Uterus (tissue), 2 donors: ENCODE data around the gene SPI1.

Experiments used
- POLR2A ChIP-seq, 2 donors: fragments of 450-650 bp; IDR thresholded peaks; one replicate each; pipeline ENCODE4 v1.6.1; 2016; ENCODE audit warnings: antibody characterized with exemption in 2 of 2, mild to moderate bottlenecking in 1 of 2, moderate library complexity in 1 of 2
- TF ChIP-seq, protein P1 (sequence below), 4 experiments: fragments of 200-600 bp in 2 of 4; fragments of 450-650 bp in 2 of 4; sonication (generic) in 2 of 4; IDR thresholded peaks; one replicate each; pipeline ENCODE4 v1.5.1; 2016 to 2019; ENCODE audit warnings: antibody characterized with exemption in 4 of 4, mild to moderate bottlenecking in 2 of 4, moderate library complexity in 1 of 4

- TF ChIP-seq, protein P1, sequence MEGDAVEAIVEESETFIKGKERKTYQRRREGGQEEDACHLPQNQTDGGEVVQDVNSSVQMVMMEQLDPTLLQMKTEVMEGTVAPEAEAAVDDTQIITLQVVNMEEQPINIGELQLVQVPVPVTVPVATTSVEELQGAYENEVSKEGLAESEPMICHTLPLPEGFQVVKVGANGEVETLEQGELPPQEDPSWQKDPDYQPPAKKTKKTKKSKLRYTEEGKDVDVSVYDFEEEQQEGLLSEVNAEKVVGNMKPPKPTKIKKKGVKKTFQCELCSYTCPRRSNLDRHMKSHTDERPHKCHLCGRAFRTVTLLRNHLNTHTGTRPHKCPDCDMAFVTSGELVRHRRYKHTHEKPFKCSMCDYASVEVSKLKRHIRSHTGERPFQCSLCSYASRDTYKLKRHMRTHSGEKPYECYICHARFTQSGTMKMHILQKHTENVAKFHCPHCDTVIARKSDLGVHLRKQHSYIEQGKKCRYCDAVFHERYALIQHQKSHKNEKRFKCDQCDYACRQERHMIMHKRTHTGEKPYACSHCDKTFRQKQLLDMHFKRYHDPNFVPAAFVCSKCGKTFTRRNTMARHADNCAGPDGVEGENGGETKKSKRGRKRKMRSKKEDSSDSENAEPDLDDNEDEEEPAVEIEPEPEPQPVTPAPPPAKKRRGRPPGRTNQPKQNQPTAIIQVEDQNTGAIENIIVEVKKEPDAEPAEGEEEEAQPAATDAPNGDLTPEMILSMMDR (IDR thresholded peaks at IDR 0.05) = no peak
- TF ChIP-seq POLR2A (IDR thresholded peaks at IDR 0.05) = no peak
These were observed 28.8 kb upstream of the SPI1 start for GRCh38 chr11:47406896-47407745.
